GM12872 (cell line): ENCODE measurements around the gene CHCHD5.

Source experiments
- TF ChIP-seq, protein P1 (sequence below): IDR thresholded peaks from 3 replicates; pipeline ENCODE4 v1.5.1; 2011; ENCODE audit warnings: low read depth, mild to moderate bottlenecking, low read length, moderate library complexity; ENCODE audit not compliant: insufficient read depth

Gene CHCHD5

GRCh38 chr2:112630268-112630667, 45.9 kb downstream of the CHCHD5 start:
- TF ChIP-seq, protein P1, sequence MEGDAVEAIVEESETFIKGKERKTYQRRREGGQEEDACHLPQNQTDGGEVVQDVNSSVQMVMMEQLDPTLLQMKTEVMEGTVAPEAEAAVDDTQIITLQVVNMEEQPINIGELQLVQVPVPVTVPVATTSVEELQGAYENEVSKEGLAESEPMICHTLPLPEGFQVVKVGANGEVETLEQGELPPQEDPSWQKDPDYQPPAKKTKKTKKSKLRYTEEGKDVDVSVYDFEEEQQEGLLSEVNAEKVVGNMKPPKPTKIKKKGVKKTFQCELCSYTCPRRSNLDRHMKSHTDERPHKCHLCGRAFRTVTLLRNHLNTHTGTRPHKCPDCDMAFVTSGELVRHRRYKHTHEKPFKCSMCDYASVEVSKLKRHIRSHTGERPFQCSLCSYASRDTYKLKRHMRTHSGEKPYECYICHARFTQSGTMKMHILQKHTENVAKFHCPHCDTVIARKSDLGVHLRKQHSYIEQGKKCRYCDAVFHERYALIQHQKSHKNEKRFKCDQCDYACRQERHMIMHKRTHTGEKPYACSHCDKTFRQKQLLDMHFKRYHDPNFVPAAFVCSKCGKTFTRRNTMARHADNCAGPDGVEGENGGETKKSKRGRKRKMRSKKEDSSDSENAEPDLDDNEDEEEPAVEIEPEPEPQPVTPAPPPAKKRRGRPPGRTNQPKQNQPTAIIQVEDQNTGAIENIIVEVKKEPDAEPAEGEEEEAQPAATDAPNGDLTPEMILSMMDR: no peak

DNA sequence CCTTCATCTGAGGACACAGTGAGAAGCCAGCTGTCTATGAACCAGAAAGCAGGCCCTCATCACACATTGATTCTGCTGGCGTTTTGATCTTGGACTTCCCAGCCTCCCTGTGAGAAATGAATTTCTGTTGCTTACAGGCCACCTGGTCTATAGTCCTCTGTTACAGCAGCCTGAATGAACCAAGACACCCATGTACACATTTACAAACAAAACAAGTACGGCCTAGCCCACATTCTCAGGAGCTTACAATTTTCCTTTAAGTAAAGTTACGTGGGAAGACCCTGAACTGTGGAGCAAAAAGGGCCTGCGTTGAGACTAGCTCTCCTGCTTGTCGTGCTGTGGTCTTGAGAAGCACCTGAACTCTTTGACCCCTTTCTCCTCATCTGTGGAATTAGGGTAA, 49.3 kb downstream of the CHCHD5 start:
- TF ChIP-seq, protein P1: no peak

DNA sequence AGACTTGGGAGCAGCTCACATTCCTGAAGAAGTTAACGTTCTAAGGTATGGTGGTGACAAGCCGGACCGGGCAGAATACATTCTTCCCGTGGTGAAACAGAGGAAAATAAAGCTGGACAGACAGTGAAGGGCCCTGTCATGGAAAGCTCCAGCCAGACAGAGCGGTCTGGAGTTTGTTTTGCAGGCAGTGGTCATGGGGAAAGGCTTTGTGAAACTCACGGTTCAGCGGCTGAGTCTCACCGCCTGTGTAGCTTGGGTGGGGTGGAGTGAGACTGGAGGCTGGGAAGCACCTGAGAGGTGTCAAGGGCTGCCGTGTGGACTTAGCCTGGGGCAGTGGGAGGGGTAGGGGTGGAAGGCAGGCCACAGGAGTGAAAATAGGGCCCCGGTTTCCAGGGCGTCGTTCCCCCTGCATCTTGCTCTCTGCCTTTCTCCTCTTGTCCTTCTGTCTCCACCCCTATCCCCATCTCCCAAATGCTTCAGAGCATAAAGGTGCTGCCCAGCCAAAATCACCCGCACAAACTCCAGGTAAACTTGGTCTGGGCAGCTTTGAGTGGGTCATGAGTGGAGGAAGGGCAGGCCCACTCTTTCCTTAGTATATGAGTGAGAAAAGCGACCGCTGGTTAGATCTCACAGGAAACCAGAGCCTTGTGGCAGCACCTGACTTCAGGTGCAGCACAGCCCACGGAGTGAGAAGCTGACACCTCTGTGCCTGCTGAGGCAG, 49.9 kb downstream of the CHCHD5 start:
- TF ChIP-seq, protein P1: no peak

DNA sequence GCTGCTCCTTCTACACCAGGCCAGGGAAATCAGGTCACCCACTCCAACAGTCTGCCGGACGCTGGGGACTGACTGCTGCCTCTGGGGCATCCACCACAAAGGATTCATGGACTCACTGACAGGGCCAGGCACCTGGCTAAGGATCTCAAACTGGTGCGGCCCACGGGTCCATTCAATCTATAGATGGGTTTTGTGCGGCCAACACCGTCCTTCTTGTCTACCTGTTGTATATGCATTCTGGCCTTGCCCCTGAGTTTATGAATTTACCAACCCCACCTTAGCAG, 50.4 kb downstream of the CHCHD5 start:
- TF ChIP-seq, protein P1: no peak

DNA sequence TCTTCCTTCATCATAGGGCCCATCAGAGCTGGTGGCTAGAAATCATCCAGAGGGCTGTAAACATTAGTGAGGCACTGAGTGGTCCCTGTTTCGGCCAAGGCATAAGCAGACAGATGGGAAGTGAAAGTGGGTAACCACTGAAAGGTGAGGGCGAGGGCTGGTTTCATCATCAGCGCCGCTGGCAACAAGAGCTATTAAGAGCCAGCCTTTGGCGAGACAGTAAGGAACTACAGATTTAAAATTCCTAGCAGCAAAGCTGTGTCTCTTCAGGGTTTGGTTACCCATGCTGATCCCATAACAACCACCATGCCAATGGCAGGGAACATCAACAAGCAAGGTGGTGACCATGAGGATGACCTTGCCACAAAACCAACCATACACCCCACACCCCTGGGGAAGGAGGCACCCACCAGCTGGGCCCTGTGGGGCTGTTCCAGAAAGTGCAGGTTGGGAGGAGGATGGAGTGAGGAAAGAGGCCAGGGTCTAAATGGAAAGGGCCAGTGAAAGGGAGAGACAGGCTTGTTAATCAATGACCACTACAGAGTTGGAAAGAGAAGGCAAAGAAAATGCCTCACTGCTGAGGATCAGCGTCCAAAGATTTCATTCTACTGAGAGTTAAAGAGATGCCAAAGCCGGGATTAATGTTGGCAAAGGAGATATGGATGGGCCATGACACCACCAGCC, 52.3 kb downstream of the CHCHD5 start:
- TF ChIP-seq, protein P1: no peak

- TF ChIP-seq, protein P1: no peak
These were observed 52.9 kb downstream of the CHCHD5 start for GRCh38 chr2:112637289-112637660.
